ENCODE results near the gene PTPRM.

The PTPRM gene

DNA sequence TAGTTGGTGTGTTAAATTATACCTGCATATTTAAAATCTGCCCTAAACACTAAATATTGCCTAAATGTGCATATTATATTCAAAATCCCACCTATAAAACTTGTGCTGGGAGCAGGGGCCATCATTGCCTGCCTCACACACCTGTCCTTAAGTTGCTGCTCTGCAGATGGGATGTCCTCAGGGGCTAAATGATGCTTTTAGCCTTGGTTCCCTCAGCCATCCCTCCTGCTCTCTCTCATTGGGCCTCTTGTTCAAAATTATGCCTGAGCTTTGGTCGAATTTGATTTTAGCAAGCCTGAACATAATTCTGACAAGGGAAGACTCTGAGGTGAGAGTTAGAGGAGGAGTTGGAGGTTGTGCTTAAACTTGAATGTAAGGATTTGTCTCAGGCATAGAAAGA, 723.8 kb downstream of the PTPRM start:
- peaks cover 6% of the 10 kb centered on the region for H3K36me3 Mint-ChIP-seq (ENCODE audit: low read depth)
- no peak for DNase-seq
- H3K27ac Mint-ChIP-seq, result no peak overlapping the region
- H3K4me1 Mint-ChIP-seq, result peaks cover 7% of the 10 kb centered on the region
- H3K27me3 Mint-ChIP-seq (ENCODE audit: low read depth, poor library complexity), result peaks cover 3% of the 10 kb centered on the region
- TF ChIP-seq, protein P1, sequence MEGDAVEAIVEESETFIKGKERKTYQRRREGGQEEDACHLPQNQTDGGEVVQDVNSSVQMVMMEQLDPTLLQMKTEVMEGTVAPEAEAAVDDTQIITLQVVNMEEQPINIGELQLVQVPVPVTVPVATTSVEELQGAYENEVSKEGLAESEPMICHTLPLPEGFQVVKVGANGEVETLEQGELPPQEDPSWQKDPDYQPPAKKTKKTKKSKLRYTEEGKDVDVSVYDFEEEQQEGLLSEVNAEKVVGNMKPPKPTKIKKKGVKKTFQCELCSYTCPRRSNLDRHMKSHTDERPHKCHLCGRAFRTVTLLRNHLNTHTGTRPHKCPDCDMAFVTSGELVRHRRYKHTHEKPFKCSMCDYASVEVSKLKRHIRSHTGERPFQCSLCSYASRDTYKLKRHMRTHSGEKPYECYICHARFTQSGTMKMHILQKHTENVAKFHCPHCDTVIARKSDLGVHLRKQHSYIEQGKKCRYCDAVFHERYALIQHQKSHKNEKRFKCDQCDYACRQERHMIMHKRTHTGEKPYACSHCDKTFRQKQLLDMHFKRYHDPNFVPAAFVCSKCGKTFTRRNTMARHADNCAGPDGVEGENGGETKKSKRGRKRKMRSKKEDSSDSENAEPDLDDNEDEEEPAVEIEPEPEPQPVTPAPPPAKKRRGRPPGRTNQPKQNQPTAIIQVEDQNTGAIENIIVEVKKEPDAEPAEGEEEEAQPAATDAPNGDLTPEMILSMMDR (IDR thresholded peaks at IDR 0.05), result no peak
- no peaks in the 10 kb centered on the region for H3K9me3 Mint-ChIP-seq
- H3K4me3 Mint-ChIP-seq, result no peak overlapping the region

DNA sequence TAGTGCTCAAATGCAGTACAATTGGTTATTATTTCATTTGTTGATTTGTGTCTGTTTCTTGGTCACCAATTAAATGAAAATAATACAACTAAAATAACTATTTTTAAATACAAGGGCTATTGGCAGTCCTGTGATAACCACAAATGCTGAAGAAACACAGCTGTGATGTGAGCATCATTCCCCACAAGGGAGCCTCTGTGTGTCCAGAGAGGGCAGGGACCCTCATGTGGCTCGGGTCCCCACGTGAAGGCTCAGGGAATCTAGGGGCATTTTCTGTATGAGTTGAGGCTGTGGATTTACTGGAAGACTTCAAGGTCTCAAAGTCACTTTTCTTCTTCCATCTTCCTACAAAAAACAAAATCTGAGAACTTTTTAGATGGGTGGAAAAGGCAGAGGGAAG, 726.1 kb downstream of the PTPRM start:
- Mint-ChIP-seq H3K27me3 (ENCODE audit: low read depth, poor library complexity) (peaks cover 3% of the 10 kb centered on the region), H3K4me3 (no peak overlapping the region), H3K9me3 (no peaks in the 10 kb centered on the region), H3K4me1 (peaks cover 23% of the 10 kb centered on the region), H3K27ac (no peak overlapping the region), H3K36me3 (ENCODE audit: low read depth) (peaks cover 6% of the 10 kb centered on the region)
- no peak for DNase-seq
- TF ChIP-seq, protein P1 (IDR thresholded peaks at IDR 0.05), result no peak

DNA sequence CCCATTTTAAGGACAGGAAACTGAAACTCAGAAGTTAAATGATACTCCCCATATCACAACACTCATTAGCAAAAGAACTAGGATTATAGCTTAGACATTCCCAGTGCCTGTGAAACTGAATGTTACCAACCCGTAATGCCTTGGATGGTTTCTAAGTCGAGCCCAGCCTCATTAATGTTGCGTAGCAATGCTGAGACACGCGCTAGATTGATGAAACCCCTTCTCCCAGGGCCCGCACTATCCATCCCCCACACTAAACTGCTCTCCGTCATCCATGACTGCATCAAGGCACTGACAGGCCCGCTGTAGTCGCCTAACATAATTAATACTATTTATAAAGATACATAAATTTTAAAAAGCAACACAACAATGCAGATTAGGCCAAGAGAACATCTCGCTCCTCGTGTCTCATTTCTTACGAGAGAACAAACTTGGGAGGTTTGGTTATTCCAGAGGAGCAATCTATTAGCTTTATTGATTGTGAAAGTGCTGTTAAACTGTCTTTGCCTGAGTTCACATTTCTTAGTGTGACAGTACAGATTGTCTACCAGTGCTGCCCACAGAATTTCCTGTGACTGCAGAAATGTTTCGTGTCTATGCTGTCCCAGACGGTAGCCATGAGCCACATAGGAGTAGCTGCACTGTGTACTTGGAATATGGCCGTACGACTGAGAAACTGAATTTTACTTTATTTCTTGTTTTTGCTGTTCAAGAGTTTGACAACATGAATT, 729.9 kb downstream of the PTPRM start:
- no peaks in the 10 kb centered on the region for H3K9me3 Mint-ChIP-seq
- H3K4me1 Mint-ChIP-seq, result peaks cover 17% of the 10 kb centered on the region
- peaks cover 6% of the 10 kb centered on the region for H3K36me3 Mint-ChIP-seq (ENCODE audit: low read depth)
- no peak overlapping the region for H3K27ac Mint-ChIP-seq
- TF ChIP-seq, protein P1 (IDR thresholded peaks at IDR 0.05), result no peak
- peak; percentile 12 for DNase-seq
- peaks cover 3% of the 10 kb centered on the region for H3K27me3 Mint-ChIP-seq (ENCODE audit: low read depth, poor library complexity)
- no peak overlapping the region for H3K4me3 Mint-ChIP-seq

DNA sequence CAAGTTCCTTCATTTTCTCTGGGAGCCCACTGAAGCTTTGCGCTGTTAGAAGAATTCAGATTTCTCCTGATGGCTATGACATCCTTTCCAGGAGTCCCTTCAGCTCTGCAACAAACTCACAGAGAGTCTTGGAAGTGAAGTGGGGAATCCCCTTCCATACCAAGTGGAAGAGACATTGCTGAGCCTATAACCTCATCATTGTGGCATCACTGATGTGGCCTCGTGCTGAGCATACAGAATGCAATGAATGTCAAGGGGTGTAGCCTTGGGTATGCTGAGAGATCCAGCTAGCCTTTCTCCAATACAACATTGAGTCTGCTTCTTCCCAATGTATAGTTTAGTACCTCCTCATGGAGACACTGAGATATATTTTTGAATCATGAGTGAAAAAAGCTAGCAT, 731.1 kb downstream of the PTPRM start:
- H3K27ac Mint-ChIP-seq, result no peak overlapping the region
- DNase-seq, result no peak
- TF ChIP-seq, protein P1 (IDR thresholded peaks at IDR 0.05), result no peak
- H3K27me3 Mint-ChIP-seq (ENCODE audit: low read depth, poor library complexity), result peaks cover 3% of the 10 kb centered on the region
- no peak overlapping the region for H3K4me3 Mint-ChIP-seq
- peaks cover 6% of the 10 kb centered on the region for H3K36me3 Mint-ChIP-seq (ENCODE audit: low read depth)
- H3K9me3 Mint-ChIP-seq, result no peaks in the 10 kb centered on the region
- peaks cover 17% of the 10 kb centered on the region for H3K4me1 Mint-ChIP-seq

DNA sequence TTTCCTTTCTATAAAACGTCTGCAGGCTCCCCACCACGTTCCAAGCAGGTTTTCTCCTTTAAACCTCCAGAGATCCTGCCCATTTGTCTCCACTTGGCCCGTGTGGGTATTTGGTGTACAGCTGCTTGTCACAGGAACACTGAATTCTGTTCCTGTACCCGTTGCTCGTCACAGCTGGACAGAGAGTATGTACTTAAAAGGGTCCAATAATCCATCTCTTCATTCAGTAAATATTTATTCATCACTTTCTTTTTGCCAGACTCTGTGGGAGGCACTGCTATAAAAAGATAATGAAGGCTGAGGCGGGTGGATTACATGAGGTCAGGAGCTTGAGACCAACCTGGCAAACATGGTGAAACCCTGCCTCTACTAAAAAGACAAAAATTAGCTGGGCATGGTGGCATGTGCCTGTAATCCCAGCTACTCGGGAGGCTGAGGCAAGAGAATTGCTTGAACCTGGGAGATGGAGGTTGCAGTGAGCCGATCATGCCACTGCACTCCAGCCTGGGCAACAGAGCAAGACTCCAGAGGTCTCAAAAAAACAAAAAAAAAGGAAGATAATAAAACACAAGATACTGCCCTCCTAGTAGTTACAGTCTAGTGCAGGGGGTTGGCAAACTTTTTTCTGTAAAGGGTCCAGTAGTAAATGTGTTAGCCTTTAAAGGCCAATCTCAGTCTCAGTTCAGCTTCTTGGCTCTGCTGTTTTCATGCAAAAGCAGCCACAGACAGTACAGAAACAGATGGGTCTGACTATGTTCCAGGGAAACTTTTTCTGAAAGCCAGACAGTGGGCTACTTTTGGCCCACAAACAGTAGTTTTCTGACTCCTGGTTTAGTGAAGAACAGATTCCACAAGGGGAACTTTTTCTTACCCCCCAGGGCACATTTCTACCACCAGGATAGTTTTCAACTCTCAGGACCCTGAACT, 732.2 kb downstream of the PTPRM start:
- DNase-seq, result no peak
- Mint-ChIP-seq H3K4me1 (peaks cover 17% of the 10 kb centered on the region), H3K36me3 (ENCODE audit: low read depth) (peaks cover 6% of the 10 kb centered on the region), H3K27ac (no peak overlapping the region), H3K27me3 (ENCODE audit: low read depth, poor library complexity) (peaks cover 3% of the 10 kb centered on the region), H3K4me3 (no peak overlapping the region), H3K9me3 (no peaks in the 10 kb centered on the region)
- TF ChIP-seq, protein P1 (IDR thresholded peaks at IDR 0.05), result no peak
